ENCODE data around the gene RXFP2. TPM values are rescaled to one million over a fixed set of nuclear protein-coding genes. Genes with fewer than 3 reads are reported as not detected.

RXFP2 gene
- total and polyA plus RNA-seq, 9 of the 15 experiments (the other 6 are each of a cell fraction or from before 2014, with no cell fraction given): not detected

- no peak for TF ChIP-seq AFF4 (CRISPR knock-in tag; IDR thresholded peaks at IDR 0.05)
Measured at GRCh38 chr13:31717583-31717982, 21.7 kb upstream of the RXFP2 start (continued).

- TF ChIP-seq CTBP1 (IDR thresholded peaks at IDR 0.05; ENCODE audit: borderline replicate concordance): no peak
- no peak for TF ChIP-seq HIVEP1 (CRISPR knock-in tag; IDR thresholded peaks at IDR 0.05)
- no peak for TF ChIP-seq NCOA6 (IDR thresholded peaks at IDR 0.05)
- no peak for TF ChIP-seq ZNF76 (CRISPR knock-in tag; IDR thresholded peaks at IDR 0.05; ENCODE audit: borderline replicate concordance)
- no peak for TF ChIP-seq PPARD (CRISPR knock-in tag; IDR thresholded peaks at IDR 0.05)
- TF ChIP-seq MITF (IDR thresholded peaks at IDR 0.05): no peak
- no peak for TF ChIP-seq SPI1 (IDR thresholded peaks at IDR 0.05; ENCODE audit: borderline replicate concordance, low read depth, low read length)
- TF ChIP-seq DLX4 (CRISPR knock-in tag; IDR thresholded peaks at IDR 0.05): no peak
- no peak for TF ChIP-seq SIN3B (IDR thresholded peaks at IDR 0.05; ENCODE audit: low read depth)
- no peak for TF ChIP-seq RFX5 (IDR thresholded peaks at IDR 0.05; ENCODE audit: low read depth, low read length)
- no peak for TF ChIP-seq DACH1 (IDR thresholded peaks at IDR 0.05; ENCODE audit: partially characterized antibody)
- in situ Hi-C loops (cut with MboI) (no loop called here), intact Hi-C loops (cut with micrococcal nuclease) (no loop called here)
- Histone ChIP-seq H3K4me3 (no peak overlapping the region), H2AFZ (ENCODE audit: low read depth, low read length) (no peak overlapping the region), H3K4me1 (replicated peaks in 1 of 2; ENCODE audit: control insufficient read depth in 2 of 2, insufficient read depth in 2 of 2, low read length in 2 of 2) (no peaks in the 10 kb centered on the region), H3K27me3 (ENCODE audit: control insufficient read depth in 2 of 2, insufficient read depth in 2 of 2, low read length in 2 of 2) (no peaks in the 10 kb centered on the region), H3K27ac (ENCODE audit: extremely low read depth, low read depth, low read length) (no peak overlapping the region), H3K9me1 (ENCODE audit: control insufficient read depth, insufficient read depth, low read length) (no peaks in the 10 kb centered on the region), H3K79me2 (ENCODE audit: control insufficient read depth, insufficient read depth, low read length) (no peaks in the 10 kb centered on the region), H3K9me3 (replicated peaks; ENCODE audit: control insufficient read depth, insufficient read depth, low read depth, low read length) (no peaks in the 10 kb centered on the region), H4K20me1 (replicated peaks; ENCODE audit: control insufficient read depth, insufficient read depth, low read length) (no peaks in the 10 kb centered on the region), H3K36me3 (ENCODE audit: control insufficient read depth, insufficient read depth, low read length) (no peaks in the 10 kb centered on the region), H3K4me2 (ENCODE audit: insufficient read depth, low read length) (no peak overlapping the region), H3K9ac (ENCODE audit: insufficient read depth in 1 of 2, low read depth in 2 of 2, low read length in 2 of 2) (no peak overlapping the region)
- no TSS peak for BruUV-seq (replicated peaks)
- FAIRE-seq (no peak), DNase-seq (ENCODE audit: extremely low read depth in 1 of 4, low spot score in 3 of 4) (no peak), ATAC-seq (no peak)
- WGBS (ENCODE audit: insufficient coverage, low coverage, missing lambda C conversion rate): 0% methylated on average over 3 of the region's 3 CpGs
- CTCF ChIA-PET (ENCODE audit: low intra/inter-chr PET ratio): no interaction called here
- POLR2A ChIA-PET: no interaction called here
Measured at GRCh38 chr13:31719214-31719613, 20.1 kb upstream of the RXFP2 start.

Data from K562 (cell line).